Kidney epithelial cell (primary cell): ENCODE data around the gene RCAN3. TPM values are rescaled to one million over a fixed set of nuclear protein-coding genes. Genes with fewer than 3 reads are reported as not detected.
"Not testable (repeated sequence)": the region's sequence is repeated elsewhere in the genome, so short reads cannot be mapped to it uniquely, and the experiment has no call there.

Experiments used
- DNase-seq: peaks from one replicate; pipeline ENCODE4 v3.0.0-alpha.2; 2010; ENCODE audit warnings: low read depth
- H3K27me3 ChIP-seq: 2 replicates; pipeline ENCODE4 v1.6.0; 2011; ENCODE audit warnings: low read length; ENCODE audit not compliant: control insufficient read depth, insufficient read depth
- H3K36me3 ChIP-seq: 2 replicates; pipeline ENCODE4 v1.5.1; 2011; ENCODE audit warnings: low read length; ENCODE audit not compliant: control insufficient read depth, insufficient read depth
- H3K4me3 ChIP-seq: 2 replicates; pipeline ENCODE4 v1.5.1; 2011; ENCODE audit warnings: low read depth, mild to moderate bottlenecking, control low read depth, low read length
- CTCF ChIP-seq: IDR thresholded peaks from 2 replicates; pipeline ENCODE4 v1.5.1; 2011; ENCODE audit warnings: mild to moderate bottlenecking, moderate library complexity, low read length, control low read depth, inconsistent platforms; ENCODE audit not compliant: insufficient read depth, poor library complexity, severe bottlenecking
- total RNA-seq: library from RNA; depleted of rRNA; stranded (reverse); fragments of >200 nt; gene quantifications from 2 replicates; pipeline ENCODE4 v1.2.3, GENCODE V29; 2015

The RCAN3 gene
- total RNA-seq, 1 donor from 2014 or later = 24.4 TPM

GRCh38 chr1:24525606-24526005 is 23.0 kb downstream of the RCAN3 start:
- no peak overlapping the region for H3K4me3 ChIP-seq
- TF ChIP-seq CTCF = no peak
- DNase-seq = no peak
- no peaks in the 10 kb centered on the region for H3K36me3 ChIP-seq
- H3K27me3 ChIP-seq = no peaks in the 10 kb centered on the region

GRCh38 chr1:24526045-24526444 is 23.4 kb downstream of the RCAN3 start:
- no peaks in the 10 kb centered on the region for H3K27me3 ChIP-seq
- no peak for DNase-seq
- TF ChIP-seq CTCF = no peak
- H3K36me3 ChIP-seq = no peaks in the 10 kb centered on the region
- H3K4me3 ChIP-seq = no peak overlapping the region

GRCh38 chr1:24526940-24527542 is 24.4 kb downstream of the RCAN3 start:
- DNase-seq = no peak
- peak; percentile 60 for TF ChIP-seq CTCF
- Histone ChIP-seq H3K4me3 (no peak overlapping the region), H3K36me3 (no peaks in the 10 kb centered on the region), H3K27me3 (no peaks in the 10 kb centered on the region)

GRCh38 chr1:24528744-24529143 is 26.1 kb downstream of the RCAN3 start:
- Histone ChIP-seq H3K36me3 (no peaks in the 10 kb centered on the region), H3K27me3 (no peaks in the 10 kb centered on the region), H3K4me3 (no peak overlapping the region)
- no peak for TF ChIP-seq CTCF
- DNase-seq = no peak

- not testable (repeated sequence) for H3K4me3 ChIP-seq, DNase-seq, H3K27me3 ChIP-seq, H3K36me3 ChIP-seq
Observed at GRCh38 chr1:24529292-24529691, 26.7 kb downstream of the RCAN3 start.

GRCh38 chr1:24535021-24535424 is 32.4 kb downstream of the RCAN3 start:
- Histone ChIP-seq H3K27me3 (no peaks in the 10 kb centered on the region), H3K4me3 (no peak overlapping the region), H3K36me3 (no peaks in the 10 kb centered on the region)
- TF ChIP-seq CTCF = no peak
- no peak for DNase-seq
